Measurements from ENCODE around the gene CSRP1. TPM values are rescaled to one million over a fixed set of nuclear protein-coding genes. Genes with fewer than 3 reads are reported as not detected.

The CSRP1 gene
- total and polyA plus RNA-seq, 2 donors (not counting 1 experiment from before 2014, with no cell fraction given): 23.8 to 36.7 TPM

DNA sequence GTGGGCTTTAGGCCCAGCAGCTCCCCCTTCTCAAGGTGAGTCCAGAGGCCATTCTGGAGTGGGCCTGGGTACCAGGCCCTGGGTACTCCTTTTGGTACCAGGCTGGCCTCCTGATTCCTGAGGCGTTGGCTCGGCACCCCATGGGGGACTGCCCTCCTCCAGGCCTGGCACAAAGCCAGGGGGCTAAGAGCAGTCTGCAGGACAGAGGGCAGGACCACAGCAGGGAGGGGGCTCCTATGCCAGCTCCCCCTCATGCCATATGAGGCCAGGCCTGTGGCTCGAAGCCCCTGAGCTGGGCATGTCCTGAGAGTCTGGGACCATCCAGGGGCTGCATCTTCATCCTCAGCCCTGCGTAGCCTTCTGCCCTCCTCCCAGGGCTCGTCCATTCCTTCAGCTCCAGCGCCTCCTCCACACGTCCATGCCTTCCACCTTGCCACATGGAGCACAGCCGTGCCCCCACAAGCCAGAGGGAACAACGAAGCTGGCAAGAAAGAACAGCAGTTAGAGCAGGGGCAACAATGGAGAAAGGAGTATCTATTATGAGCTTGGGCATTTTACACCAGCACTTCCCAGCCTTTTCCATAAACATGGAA lies 41.1 kb downstream of the CSRP1 start:
- peaks cover 37% of the 10 kb centered on the region for H3K27me3 Mint-ChIP-seq
- Histone ChIP-seq H4K20me1 (ENCODE audit: control insufficient read depth, insufficient read depth, low read length, poor library complexity, severe bottlenecking) (no peaks in the 10 kb centered on the region), H3K4me2 (replicated peaks; ENCODE audit: low read depth, low read length, poor library complexity, severe bottlenecking) (no peak overlapping the region), H3K4me1 (ENCODE audit: control insufficient read depth in 2 of 2, insufficient read depth in 2 of 2, low read length in 2 of 2) (peaks cover 9 to 14% of the 10 kb centered on the region in 2 donors), H3K9ac (ENCODE audit: low read length) (no peak overlapping the region), H3K79me2 (ENCODE audit: control insufficient read depth, insufficient read depth, low read length) (no peaks in the 10 kb centered on the region), H3K4me3 (ENCODE audit: control extremely low read depth in 1 of 5, extremely low read depth in 1 of 5, insufficient read depth in 1 of 5, low read depth in 2 of 5, low read length in 4 of 5) (no peak overlapping the region), H3K27ac (ENCODE audit: low read length in 2 of 2) (no peak overlapping the region), H3K9me3 (ENCODE audit: control extremely low read depth in 1 of 3, control insufficient read depth in 2 of 3, insufficient read depth in 1 of 3, low read length in 2 of 3) (no peaks in the 10 kb centered on the region), H3K36me3 (replicated peaks in 1 of 2; ENCODE audit: control extremely low read depth in 1 of 2, control insufficient read depth in 1 of 2, extremely low read depth in 1 of 2, insufficient read depth in 2 of 2, low read length in 1 of 2) (no peaks in the 10 kb centered on the region), H3K27me3 (replicated peaks in 1 of 4; ENCODE audit: control extremely low read depth in 1 of 4, control insufficient read depth in 3 of 4, insufficient read depth in 4 of 4, low read length in 3 of 4) (peaks cover 0 to 24% (median 11%) of the 10 kb centered on the region in 4 experiments), H2AFZ (ENCODE audit: insufficient read depth, low read depth, low read length, poor library complexity, severe bottlenecking) (no peak overlapping the region)
- H3K4me1 Mint-ChIP-seq: peaks cover 10% of the 10 kb centered on the region
- intact Hi-C loops (cut with micrococcal nuclease): no loop called here
- WGBS (ENCODE audit: insufficient coverage): 87% methylated on average over 8 of the region's 9 CpGs
- ChIA-PET POLR2A (no interaction called here), CTCF (interaction anchor here (1.0 to 1.8 kb wide), 2 partner anchors 16 to 18 kb away, joined by 3 to 9 read pairs; no protein-coding TSS in a partner anchor)
- DNase-seq (no peak), ATAC-seq (ENCODE audit: low read depth) (no peak)
- no peak for TF ChIP-seq CTCF (IDR thresholded peaks at IDR 0.05)
- TF ChIP-seq EZH2 (IDR thresholded peaks at IDR 0.05; ENCODE audit: borderline replicate concordance, insufficient read depth, low read depth, low read length, poor library complexity, severe bottlenecking): no peak
- no peak overlapping the region for H3K4me3 Mint-ChIP-seq
- H3K9me3 Mint-ChIP-seq (ENCODE audit: insufficient read depth): no peaks in the 10 kb centered on the region
- H3K27ac Mint-ChIP-seq: no peak overlapping the region

GRCh38 chr1:201463071-201463552 lies 43.8 kb downstream of the CSRP1 start:
- Histone ChIP-seq H3K79me2 (ENCODE audit: control insufficient read depth, insufficient read depth, low read length) (no peaks in the 10 kb centered on the region), H3K4me2 (replicated peaks; ENCODE audit: low read depth, low read length, poor library complexity, severe bottlenecking) (no peak overlapping the region), H3K4me3 (ENCODE audit: control extremely low read depth in 1 of 5, extremely low read depth in 1 of 5, insufficient read depth in 1 of 5, low read depth in 2 of 5, low read length in 4 of 5) (no peak overlapping the region), H3K27ac (ENCODE audit: low read length in 2 of 2) (no peak overlapping the region), H2AFZ (ENCODE audit: insufficient read depth, low read depth, low read length, poor library complexity, severe bottlenecking) (no peak overlapping the region), H3K27me3 (replicated peaks in 1 of 4; ENCODE audit: control extremely low read depth in 1 of 4, control insufficient read depth in 3 of 4, insufficient read depth in 4 of 4, low read length in 3 of 4) (peaks cover 0 to 5% (median 2%) of the 10 kb centered on the region in 4 experiments), H3K9ac (ENCODE audit: low read length) (no peak overlapping the region), H3K9me3 (ENCODE audit: control extremely low read depth in 1 of 3, control insufficient read depth in 2 of 3, insufficient read depth in 1 of 3, low read length in 2 of 3) (no peaks in the 10 kb centered on the region), H3K4me1 (ENCODE audit: control insufficient read depth in 2 of 2, insufficient read depth in 2 of 2, low read length in 2 of 2) (peaks cover under 1% of the 10 kb centered on the region in 2 donors), H4K20me1 (ENCODE audit: control insufficient read depth, insufficient read depth, low read length, poor library complexity, severe bottlenecking) (no peaks in the 10 kb centered on the region), H3K36me3 (replicated peaks in 1 of 2; ENCODE audit: control extremely low read depth in 1 of 2, control insufficient read depth in 1 of 2, extremely low read depth in 1 of 2, insufficient read depth in 2 of 2, low read length in 1 of 2) (no peaks in the 10 kb centered on the region)
- intact Hi-C loops (cut with micrococcal nuclease): no loop called here
- Mint-ChIP-seq H3K27me3 (peaks cover 23% of the 10 kb centered on the region), H3K4me1 (peaks cover 4% of the 10 kb centered on the region), H3K27ac (no peak overlapping the region), H3K4me3 (no peak overlapping the region), H3K9me3 (ENCODE audit: insufficient read depth) (no peaks in the 10 kb centered on the region)
- no peak for DNase-seq
- WGBS (ENCODE audit: insufficient coverage): 91% methylated on average over 1 of the region's 7 CpGs
- POLR2A ChIA-PET: no interaction called here
- no peak for ATAC-seq (ENCODE audit: low read depth)
- CTCF ChIA-PET: no interaction called here
- TF ChIP-seq EZH2 (IDR thresholded peaks at IDR 0.05; ENCODE audit: borderline replicate concordance, insufficient read depth, low read depth, low read length, poor library complexity, severe bottlenecking): no peak
- no peak for TF ChIP-seq CTCF (IDR thresholded peaks at IDR 0.05)
